HG02870 (cell line): ENCODE results near the gene KRT13.

Source experiments
- ATAC-seq: cut with Tn5 transposase; IDR thresholded peaks from one replicate; pipeline ENCODE4 v1.9.1; 2021; ENCODE audit warnings: mild to moderate bottlenecking, moderate library complexity; ENCODE audit not compliant: unreplicated experiment

KRT13 gene

DNA sequence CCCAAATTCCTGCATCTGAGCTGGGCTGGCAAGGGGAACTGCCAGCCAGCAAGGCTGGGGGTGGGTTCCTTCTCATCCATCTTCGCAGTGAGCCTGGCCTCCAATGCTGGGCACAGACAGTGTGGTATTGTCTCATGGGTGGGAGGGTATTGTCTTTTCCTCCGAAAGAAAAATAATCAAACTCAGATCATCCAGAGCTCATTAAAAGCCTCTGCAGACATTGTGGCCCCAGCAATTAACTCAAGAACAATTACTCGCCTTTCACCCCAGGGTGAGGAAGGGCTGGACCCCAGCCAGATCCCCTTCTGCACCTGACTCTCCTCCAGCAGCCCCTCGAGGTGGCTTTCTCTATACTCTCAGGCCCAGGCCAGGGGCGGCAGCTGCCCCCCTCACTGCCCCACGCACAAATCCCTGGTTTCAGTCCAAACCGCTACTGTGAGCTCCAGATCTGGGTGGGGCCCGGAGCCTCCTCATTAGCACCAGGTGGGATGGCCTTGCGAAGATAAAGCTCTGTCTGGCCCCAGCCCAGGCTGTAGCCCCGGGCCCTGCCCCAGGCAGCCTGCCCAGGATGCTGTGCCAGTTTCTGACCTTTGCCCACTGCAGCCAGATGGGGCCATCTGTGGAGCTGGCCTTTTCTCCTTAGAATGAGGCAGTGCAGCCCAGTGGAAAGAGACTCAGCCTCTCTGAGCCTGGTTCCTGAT lies 15.6 kb upstream of the KRT13 start:
- no peak for ATAC-seq

DNA sequence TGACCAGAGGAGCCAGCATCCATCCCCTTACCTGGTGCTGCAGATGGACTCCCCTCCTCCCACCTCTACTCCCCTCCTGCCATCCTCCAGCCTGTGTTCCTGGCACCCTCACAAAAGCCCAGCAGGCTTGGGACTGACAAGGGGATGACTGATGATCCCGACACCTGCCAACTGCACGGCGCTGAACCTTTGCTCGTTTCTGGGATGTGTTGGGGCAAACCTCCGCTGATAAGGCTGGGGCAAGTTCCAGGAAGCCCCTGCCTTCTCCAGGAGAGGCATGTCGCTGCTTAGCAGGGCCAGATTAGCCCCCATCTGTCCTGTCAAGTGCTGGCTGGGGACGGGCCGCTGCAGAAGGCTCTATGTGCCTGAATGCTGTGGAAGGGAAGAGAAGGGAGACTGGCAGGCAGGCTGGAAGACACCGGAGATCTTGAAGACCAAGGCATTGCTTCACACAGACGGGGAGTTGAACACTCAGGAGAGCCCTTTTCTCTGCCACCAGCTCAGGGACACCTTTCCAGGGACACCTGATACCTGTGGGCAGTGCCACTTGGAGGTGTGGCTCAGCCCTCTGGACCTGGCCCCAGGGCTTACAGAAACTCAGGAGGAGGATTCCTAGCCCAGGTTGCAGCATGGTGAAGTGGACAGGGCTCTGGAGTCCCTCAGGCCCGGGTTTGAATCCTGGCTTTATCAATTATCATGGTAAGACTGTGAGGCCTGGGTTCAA lies 14.3 kb upstream of the KRT13 start:
- ATAC-seq: no peak

DNA sequence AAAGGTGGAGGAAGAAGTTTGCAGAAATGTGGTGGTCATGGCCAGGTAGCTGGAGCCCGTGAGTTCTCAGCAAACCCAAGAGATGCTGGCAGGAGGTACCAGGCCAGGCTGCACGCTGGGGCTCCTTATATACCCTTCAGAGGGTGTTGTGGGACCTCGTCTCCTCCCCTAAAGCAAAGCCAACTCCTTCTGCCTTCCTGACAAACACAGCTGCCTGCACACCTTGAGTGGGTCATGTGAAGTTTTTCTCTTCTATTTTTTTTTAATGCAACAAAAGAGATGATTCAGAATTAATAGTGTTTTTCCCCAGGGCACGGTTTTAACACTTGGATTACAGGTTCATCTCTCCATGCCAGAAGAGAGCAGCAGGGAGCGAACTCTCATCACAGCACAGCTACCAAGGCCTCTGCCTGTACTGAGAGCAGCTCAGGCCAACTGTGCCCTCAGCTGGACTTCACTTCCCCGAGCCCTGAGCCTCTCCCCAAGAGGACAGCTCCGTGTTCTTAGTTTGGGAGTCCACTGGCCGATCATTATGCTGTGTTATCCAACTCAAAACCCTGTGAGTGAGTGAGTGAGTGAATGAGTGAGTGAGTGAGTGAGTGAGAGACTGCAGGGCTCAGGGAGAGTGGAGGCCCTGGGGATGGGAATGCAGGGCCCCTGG lies 13.5 kb upstream of the KRT13 start, which contains the start of gene KRT15:
Gene KRT15 (minus strand): TSS at position 102 of the 661 bp plus-strand sequence. CDS start 63 bp downstream, at position 39.
- no peak for ATAC-seq

DNA sequence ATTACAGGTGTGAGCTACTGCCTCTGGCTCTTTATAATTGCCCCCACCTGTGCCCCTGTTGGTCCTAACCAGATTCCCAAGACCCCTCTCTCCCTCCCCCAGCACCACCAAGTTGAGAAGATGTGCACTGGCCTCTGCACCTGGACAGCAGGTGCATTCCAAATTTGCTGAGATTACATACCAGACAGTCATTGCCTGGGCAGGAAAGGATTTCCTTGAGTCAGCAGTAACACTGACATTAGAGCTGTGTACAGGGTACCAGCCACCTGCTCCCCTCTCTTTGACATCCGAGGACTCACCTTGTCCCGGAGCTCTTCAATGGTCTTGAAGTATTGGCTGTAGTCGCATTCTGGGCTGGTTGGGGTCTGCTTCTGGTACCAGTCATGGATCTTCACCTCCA lies 12.6 kb upstream of the KRT13 start:
- ATAC-seq: no peak

DNA sequence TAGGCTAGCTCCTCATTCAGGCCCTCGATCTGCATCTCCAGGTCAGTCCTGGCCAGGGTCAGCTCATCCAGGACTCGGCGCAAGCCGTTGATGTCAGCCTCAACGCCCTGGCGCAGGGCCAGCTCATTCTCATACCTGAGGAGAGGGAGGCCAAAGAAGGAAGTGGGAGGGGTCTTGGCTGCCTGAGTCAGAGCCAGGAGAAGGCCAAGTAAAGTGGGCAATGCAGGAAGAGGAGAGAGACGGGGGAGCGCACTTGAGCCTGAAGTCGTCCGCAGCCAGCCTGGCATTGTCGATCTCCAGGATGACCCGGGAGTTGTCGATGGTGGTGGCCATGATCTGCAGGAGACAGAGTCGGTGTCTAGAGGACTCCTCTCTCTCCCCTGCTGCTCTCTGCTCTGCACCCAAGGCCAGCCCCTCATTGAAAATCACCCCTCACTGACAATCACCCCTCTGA lies 11.4 kb upstream of the KRT13 start:
- ATAC-seq: no peak

DNA sequence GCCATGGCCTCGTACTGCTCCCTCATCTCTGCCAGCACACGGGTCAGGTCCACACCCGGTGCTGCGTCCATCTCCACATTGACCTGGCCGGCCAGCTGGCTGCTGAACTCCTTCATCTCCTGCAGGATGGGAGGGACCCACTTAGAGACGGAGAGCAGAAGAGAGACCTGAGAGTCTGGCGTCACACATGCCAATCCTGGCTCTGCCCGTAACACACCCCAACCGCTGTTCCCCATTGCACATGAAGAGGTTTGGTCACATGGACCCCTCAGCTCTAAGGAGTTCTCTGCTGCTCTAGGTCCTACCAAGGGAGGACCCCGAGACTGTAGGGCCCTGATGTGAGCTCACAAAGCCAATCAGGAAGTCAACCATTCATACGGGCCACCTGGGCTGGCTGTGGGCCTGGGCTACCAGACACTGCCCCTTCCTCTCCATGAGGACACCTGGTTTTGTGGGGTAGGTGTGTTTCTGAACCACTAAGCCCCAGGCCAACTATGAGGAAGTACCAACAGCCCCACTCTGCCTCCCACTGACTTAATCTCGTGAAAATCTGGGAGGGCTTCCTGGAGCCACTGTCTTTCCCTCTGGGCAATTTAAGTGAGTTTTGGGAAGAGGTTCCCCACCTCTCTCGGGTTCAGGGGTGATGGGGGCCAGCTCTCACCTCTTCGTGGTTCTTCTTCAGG lies 10.9 kb upstream of the KRT13 start:
- ATAC-seq: no peak

DNA sequence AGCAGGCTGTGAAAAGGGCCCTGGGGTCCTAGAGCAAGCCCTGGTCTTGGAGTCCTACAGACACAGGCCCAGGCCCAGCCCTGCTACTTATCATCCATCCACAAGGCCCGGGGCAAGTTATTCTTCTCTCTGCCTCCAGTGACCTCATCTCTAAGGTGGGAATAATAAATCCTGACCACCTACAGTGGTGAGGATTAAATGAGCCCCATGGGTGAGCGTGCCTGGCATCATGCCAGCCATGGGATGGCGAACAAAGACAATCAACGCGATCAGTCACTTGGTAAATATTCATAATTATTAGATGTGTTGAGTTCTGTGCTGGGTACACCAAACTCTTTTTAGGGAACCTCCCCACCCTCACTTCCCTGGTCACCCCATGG lies 7.7 kb upstream of the KRT13 start:
- no peak for ATAC-seq

DNA sequence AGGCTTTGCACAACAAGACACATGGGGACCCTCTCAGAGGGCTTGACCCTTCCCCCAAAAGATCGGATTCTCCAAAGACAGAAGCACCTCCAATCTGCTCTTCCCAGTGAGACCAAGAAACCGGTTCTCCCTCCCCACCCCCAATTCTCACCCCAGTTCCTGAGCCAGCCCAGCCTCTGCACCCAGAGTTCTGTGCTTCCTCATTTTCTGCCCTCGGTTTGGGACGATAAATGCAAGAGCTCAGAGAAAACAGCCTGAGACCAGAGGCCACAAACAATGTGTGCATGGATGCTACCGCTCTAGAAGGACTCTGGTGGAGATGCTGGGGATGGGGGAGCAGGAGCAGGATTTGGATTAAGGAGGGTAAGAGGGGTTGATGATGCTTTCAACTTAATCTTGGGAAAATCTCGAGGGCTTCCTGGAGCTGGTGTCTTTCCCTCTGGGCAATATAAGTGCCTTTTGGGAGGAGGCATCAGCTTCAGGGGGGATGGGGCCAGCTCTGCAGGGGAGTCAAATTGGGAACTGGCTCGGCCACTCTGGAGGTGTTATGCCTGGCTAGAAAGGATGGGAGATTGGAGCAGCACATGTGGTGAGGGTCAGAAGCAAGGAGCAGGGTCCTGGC lies 7.2 kb upstream of the KRT13 start:
- no peak for ATAC-seq

DNA sequence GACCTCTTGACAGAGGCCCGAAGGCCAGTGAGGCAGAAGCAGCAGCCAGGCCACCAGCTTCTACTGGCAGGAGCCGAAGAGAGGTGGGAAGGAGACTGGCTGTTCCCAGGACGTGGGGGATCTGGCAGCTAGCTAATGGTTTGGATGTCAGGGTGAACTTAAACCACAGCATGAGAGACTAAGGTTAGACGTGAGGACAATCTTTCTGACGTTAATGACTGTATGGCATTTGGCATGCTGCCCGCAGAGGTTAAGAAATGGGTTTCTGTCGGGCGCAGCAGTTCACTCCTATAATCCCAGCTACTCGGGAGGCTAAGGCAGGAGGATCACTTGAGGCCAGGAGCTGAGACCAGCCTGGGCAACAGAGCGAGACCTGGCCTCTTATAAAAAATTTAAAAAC lies 6.3 kb upstream of the KRT13 start:
- ATAC-seq: no peak

DNA sequence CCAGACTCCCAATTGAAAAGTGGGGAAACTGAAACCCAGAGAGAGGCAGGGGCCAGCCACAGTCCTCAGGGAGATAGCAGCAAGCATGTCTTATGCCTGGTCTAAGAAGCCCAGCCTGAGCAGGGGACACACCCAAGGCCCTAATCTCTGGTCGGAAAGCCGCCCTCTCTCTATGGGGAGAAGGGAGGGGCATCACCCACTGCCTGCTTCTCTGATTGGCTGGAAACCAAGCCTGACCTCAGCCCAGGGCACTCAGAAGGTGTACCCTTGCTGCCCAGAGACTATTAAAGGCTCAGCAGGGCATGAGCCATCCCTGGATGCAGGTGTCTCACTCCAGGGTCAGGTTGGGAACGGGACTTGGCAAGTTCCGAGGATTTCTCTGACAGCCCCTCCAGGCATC lies 5.7 kb upstream of the KRT13 start:
- no peak for ATAC-seq

DNA sequence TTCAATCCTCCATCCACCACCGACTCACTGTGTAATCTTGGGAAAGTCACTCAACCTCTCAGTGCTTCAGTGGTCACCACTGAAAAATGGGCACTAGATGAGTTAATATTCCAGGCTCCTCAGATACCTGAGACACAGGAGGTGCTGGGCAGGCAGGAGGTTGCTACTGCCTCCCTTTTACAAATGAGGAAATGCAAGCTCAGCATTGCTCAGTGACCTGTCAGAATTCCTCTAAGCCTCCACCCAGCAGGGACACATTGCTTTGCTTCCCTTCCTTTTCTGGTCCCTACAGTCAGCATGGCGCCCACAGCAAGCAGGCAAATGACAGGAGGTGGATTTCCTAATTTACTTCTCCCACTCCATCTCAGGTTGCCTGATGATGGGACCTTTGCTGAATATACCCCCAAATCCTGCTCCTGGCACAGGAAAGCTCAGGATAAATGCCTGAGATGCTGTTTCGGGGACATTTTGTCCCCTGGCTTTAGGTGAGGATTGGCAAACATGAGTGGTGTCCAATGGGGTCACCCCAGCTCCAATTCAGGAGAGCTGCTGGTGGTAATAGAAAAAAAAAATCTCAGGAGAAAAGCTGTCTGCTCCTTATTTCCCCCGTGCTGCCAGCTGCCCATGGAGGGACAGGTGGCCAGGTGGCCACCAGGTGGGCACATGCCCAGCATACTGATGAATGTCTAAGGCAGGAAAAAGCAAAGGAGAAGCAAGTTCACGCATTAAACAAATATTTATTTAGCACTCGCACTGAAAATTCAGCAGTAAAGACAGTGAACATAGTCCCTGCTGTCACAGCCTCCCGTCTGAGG lies 5.0 kb upstream of the KRT13 start:
- ATAC-seq: no peak

DNA sequence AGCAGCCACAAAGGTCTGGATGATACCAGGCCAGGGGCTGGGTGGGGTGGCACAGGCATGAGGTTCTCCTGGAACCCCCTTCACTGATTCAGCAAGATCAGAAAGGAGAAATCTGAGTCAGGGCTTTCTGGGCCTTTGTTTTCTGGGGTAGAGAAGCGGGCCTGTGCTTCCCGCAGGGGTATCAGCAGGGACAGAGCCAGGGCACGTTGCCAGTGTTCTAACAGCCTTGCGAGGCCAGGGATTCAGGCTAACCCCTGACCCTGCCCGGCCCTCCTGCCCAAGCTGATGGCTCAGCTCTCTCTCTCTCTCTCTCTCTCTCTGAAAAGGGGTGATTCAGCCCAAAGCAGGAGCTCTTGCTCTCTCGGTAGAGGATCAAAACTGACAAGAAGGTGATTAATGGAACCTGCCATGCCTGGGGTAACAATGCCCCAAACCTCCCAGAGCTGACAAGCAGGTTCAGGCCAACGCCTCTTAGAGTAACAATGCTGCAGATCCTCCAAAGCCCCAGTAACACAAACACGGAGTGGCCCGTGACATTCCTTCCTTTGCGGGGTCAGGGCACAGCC lies 2.0 kb upstream of the KRT13 start:
- ATAC-seq: no peak

DNA sequence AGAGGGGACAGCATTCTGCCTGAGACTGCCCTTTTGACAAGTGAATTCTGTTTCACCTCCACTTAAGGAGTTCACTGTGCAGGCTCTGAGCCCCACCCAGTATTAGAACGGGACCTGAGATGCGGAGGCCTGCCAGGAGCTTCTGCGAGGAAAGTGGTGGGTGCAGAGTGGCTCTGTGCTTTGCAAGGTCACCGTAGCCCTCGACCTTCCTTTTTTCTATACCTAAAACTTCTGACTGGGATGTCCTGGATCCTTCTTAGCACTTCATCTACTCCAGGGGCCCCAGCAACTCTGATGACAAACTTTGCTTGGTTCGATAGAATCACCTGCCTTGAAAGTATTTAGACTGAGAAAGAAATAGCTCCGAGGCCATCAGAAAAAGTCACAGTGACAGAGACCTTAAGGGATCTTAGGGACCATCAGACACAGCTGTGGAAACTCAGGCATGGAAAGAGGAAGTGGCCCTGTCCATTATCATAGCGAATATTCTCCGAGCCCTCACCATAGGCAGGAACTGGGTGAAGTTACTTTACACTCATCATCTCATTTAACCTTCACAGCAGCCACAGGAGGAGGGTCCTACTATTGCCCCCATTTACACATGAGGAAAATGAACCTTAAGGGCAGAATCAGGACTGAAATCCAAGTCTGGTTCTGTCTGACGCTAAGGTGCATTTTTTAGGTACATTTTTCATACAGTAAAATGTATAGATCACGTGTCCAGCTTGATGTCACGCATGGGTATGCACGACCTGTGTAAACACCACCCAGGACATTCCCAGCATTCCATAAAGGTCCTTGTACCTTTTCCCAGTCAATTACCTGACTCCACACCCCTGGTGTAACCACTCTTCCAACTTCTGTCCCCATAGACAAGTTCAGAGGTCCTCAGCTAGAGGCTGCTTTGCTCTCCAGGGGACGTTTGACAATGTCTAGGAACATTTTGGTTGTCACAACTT lies 676 bp upstream of the KRT13 start:
- no peak for ATAC-seq

DNA sequence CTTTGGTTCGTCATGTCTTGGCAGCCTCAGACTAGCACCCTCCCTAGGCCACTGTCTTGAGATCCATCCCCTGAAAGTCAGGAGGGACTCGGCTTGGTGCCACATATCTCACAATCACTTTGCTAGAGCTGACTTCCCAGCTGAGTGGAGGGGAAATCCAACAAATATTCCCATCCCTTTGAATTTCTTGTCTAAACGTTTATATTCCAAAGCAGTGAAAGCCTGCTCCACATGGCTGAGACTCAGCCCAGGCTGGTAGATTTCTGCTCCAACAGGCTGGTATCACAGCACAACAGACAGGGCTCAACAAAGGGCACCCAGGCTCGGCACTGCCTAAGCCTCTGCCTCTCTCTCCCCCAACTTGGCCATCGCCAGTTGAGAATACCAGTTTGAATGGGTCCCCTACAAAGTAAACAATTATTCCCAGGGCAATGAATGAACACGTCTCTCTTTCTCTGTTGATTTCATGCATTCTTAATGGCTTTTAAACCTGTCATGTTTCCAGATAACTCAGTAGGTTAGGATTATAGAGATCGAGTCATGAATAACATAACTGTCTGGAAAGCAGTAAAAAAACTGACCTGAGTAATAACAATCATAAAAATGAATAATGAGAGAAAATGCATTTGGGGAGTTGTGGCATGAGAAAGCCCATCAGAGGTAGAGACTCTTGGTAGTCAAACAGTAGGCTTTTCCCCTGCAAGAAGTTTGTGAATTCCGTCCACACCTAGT lies 1.0 kb downstream of the KRT13 start:
- no peak for ATAC-seq

DNA sequence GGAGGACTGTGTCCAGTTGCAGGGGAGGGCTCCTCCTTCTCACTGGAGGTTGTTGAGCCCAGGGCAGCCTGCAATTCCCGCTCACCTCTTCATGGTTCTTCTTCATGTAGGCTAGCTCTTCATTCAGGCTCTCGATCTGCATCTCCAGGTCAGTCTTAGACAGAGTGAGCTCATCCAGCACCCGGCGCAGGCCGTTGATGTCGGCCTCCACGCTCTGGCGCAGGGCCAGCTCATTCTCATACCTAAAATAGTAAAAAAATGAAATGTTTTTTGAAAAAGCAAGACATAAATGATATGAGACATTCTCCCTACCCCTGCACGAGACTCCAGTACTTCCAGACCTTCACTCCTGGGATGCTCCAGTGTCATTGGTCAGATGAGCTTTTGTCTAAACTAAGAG lies 2.2 kb downstream of the KRT13 start:
- ATAC-seq: no peak

DNA sequence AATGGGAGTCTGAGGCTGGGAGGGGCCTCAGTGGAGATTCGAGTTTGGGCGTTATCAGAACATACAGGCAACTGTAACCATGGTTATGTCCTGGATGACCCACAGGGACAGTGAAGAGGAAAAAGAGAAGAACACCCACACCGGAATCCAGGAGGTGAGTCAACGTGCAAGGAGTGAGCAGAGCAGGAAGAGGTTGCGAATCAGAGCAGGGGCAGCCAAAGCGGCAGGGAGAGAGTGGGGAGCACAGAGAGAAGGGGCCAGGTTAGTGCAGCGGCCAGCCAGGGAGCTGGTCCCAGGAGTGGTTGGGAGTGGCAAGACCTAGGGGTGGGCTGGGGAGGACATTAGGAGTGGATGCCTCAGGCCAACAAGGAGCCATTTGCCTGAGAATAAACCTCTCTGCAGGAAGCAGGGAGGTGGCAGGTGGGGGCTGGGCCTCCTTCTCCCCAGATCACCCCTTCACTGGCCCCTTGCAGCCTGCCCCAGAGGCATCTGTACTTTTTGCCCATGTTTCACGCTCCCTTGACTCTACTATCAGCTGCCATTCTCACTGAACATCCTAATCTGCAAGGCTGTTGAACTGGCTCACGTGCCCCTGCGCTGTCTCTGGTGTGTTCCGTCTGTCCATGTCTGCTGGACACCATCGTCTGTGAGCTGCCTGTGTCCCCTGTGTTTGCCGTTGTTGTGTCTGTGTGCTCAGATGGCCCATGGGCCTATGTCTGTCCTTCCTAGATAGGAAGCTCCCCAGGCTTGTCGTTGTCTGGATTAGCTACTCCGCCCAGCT lies 5.1 kb downstream of the KRT13 start:
- no peak for ATAC-seq

DNA sequence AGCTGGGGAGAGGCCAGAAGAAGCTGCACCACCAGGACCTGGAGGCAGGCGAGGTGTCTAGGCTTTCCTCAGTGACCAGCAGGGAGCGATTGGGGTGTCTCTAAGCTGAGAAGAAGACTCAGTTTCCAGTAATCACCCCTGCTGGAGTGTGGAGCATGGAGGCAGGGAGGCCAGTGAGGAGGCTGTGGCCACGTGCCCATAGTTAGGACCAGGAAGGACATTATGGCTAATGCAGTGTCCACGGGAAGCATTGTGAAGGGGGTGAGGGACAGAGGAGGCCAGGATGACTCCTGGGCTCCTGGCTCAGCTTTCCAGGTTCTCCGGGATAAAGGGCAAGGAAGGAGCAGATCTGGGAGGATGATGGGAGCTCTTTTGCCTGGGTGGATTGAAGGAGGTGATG lies 5.7 kb downstream of the KRT13 start:
- no peak for ATAC-seq
